T-helper 1 cell (primary cell): ENCODE measurements around the gene NDUFS3.
A peak's percentile ranks its signal among the peaks of the same experiment; 100 is the strongest.
"Not testable (repeated sequence)": the region's sequence is repeated elsewhere in the genome, so short reads cannot be mapped to it uniquely, and the experiment has no call there.

Experiments
- DNase-seq, 5 donors: peaks; one replicate each; pipeline ENCODE4 v3.0.0-alpha.2; 2012 to 2020
- total RNA-seq, 4 donors: gene quantifications; one replicate each; lab custom pipeline; 2026; lab: John Stamatoyannopoulos, UW

NDUFS3 gene
- total RNA-seq = 27.1 to 40.3 (median 32.2) reads per million in 4 donors

- DNase-seq = peak; percentile 71 to 89 (median 83)
These were observed at the start of gene NDUFS3, which contains the start of gene KBTBD4 for GRCh38 chr11:47578524-47579494. TSS of gene NDUFS3 (plus strand) at chr11:47579074. CDS start at chr11:47579092, 18 bp downstream. TSS of gene KBTBD4 (minus strand) at chr11:47578970. CDS start at chr11:47578951, 19 bp downstream.

GRCh38 chr11:47529951-47530350, 48.9 kb upstream of the NDUFS3 start:
- no peak for DNase-seq

- not testable (repeated sequence) for DNase-seq
These were observed 48.2 kb upstream of the NDUFS3 start for GRCh38 chr11:47530721-47531120.

GRCh38 chr11:47531666-47532065, 47.2 kb upstream of the NDUFS3 start:
- DNase-seq = no peak

GRCh38 chr11:47532597-47533213, 46.2 kb upstream of the NDUFS3 start:
- DNase-seq = no peak

GRCh38 chr11:47533690-47534151, 45.2 kb upstream of the NDUFS3 start:
- DNase-seq = no peak

- DNase-seq = no peak
These were observed 44.1 kb upstream of the NDUFS3 start for GRCh38 chr11:47534704-47535251.

GRCh38 chr11:47536915-47537314, 42.0 kb upstream of the NDUFS3 start:
- DNase-seq = no peak

GRCh38 chr11:47538741-47539565, 39.9 kb upstream of the NDUFS3 start:
- no peak for DNase-seq

- no peak for DNase-seq
These were observed 39.2 kb upstream of the NDUFS3 start for GRCh38 chr11:47539681-47540039.

GRCh38 chr11:47541070-47541469, 37.8 kb upstream of the NDUFS3 start:
- no peak for DNase-seq

GRCh38 chr11:47545298-47545697, 33.6 kb upstream of the NDUFS3 start:
- DNase-seq = no peak

GRCh38 chr11:47546274-47546673, 32.6 kb upstream of the NDUFS3 start:
- not testable (repeated sequence) for DNase-seq

- no peak for DNase-seq
These were observed 28.4 kb upstream of the NDUFS3 start for GRCh38 chr11:47550288-47551047.

GRCh38 chr11:47551086-47551485, 27.8 kb upstream of the NDUFS3 start:
- DNase-seq = peak in 1 of 5 donors; percentile 30

- peak in 1 of 5 donors; percentile 2 for DNase-seq
These were observed 26.8 kb upstream of the NDUFS3 start for GRCh38 chr11:47552056-47552565.

- peak; percentile 86 to 93 (median 90) for DNase-seq
These were observed 26.1 kb upstream of the NDUFS3 start, which contains the start of gene CELF1 for GRCh38 chr11:47552566-47553405. TSS of gene CELF1 (minus strand) at chr11:47553132. CDS start at chr11:47499523, 53,609 bp downstream.

GRCh38 chr11:47553406-47553743, 25.5 kb upstream of the NDUFS3 start:
- DNase-seq = no peak

GRCh38 chr11:47557004-47557403, 21.9 kb upstream of the NDUFS3 start:
- not testable (repeated sequence) for DNase-seq

- DNase-seq = no peak
These were observed 20.2 kb upstream of the NDUFS3 start for GRCh38 chr11:47558695-47559094.
